H1 (cell line): ENCODE measurements around the gene PLCB4.

Source experiments
- ATF3 ChIP-seq: IDR thresholded peaks from 2 replicates; pipeline ENCODE4 v1.6.1; 2011; ENCODE audit warnings: low read depth, mild to moderate bottlenecking, low read length; ENCODE audit not compliant: insufficient read depth
- CTCF ChIP-seq, 3 experiments: IDR thresholded peaks; 1 replicate in 2 of 3; 2 replicates in 1 of 3; pipeline versions ENCODE4 v1.5.1 to v1.6.1; 2011; ENCODE audit warnings: low read length in 3 of 3, mild to moderate bottlenecking in 3 of 3, inconsistent platforms in 2 of 3, low read depth in 1 of 3, moderate library complexity in 1 of 3; ENCODE audit not compliant: insufficient read depth in 1 of 3; ENCODE audit errors: control extremely low read depth in 1 of 3
- EP300 ChIP-seq, 2 experiments: IDR thresholded peaks; 1 replicate in 1 of 2; 2 replicates in 1 of 2; pipeline ENCODE4 v1.6.1; 2011 to 2012; ENCODE audit warnings: low read depth in 2 of 2, low read length in 2 of 2, mild to moderate bottlenecking in 2 of 2, borderline replicate concordance in 1 of 2, inconsistent platforms in 1 of 2, moderate library complexity in 1 of 2
- GABPA ChIP-seq: IDR thresholded peaks from 2 replicates; pipeline ENCODE4 v1.6.1; 2011; ENCODE audit warnings: mild to moderate bottlenecking, low read length, moderate library complexity, borderline replicate concordance; ENCODE audit not compliant: insufficient read depth
- HDAC2 ChIP-seq, 2 experiments: fragments of 300-600 bp in 1 of 2; sonication (generic) in 1 of 2; IDR thresholded peaks; 2 replicates each; pipeline ENCODE4 v1.6.1; 2011 to 2012; ENCODE audit warnings: low read depth in 2 of 2, low read length in 2 of 2, mild to moderate bottlenecking in 2 of 2, moderate library complexity in 2 of 2, borderline replicate concordance in 1 of 2, inconsistent platforms in 1 of 2
- SIX5 ChIP-seq: IDR thresholded peaks from 2 replicates; pipeline ENCODE4 v1.6.1; 2011; ENCODE audit warnings: mild to moderate bottlenecking, low read depth, low read length
- SP1 ChIP-seq: IDR thresholded peaks from 2 replicates; pipeline ENCODE4 v1.6.1; 2011; ENCODE audit warnings: low read depth, low read length
- TAF1 ChIP-seq: IDR thresholded peaks from 2 replicates; pipeline ENCODE4 v1.6.1; 2011; ENCODE audit warnings: mild to moderate bottlenecking, low read depth, low read length

- TF ChIP-seq ATF3 (no peak), CTCF (IDR thresholded peaks at IDR 0.05; ENCODE audit: control extremely low read depth in 1 of 3, insufficient read depth in 1 of 3, low read depth in 1 of 3, low read length in 3 of 3) (no peak), TAF1 (no peak), SIX5 (no peak), GABPA (no peak), SP1 (no peak), HDAC2 (IDR thresholded peaks at IDR 0.05; ENCODE audit: borderline replicate concordance in 1 of 2, low read depth in 2 of 2, low read length in 2 of 2) (no peak), EP300 (IDR thresholded peaks at IDR 0.05; ENCODE audit: borderline replicate concordance in 1 of 2, low read depth in 2 of 2, low read length in 2 of 2) (no peak)
Observed at GRCh38 chr20:9281803-9282202, 212.9 kb downstream of the PLCB4 start.
